Large intestine (tissue), 3 donors: ENCODE results near the gene HIP1R. TPM values are rescaled to one million over a fixed set of nuclear protein-coding genes. Genes with fewer than 3 reads are reported as not detected.
A peak's percentile ranks its signal among the peaks of the same experiment; 100 is the strongest.
"Not testable (repeated sequence)": the region's sequence is repeated elsewhere in the genome, so short reads cannot be mapped to it uniquely, and the experiment has no call there.

Experiments
- DNase-seq, 2 donors: peaks; one replicate each; pipeline versions ENCODE4 v3.0.0 to v3.0.0-alpha.2; 2013
- H3K27ac ChIP-seq: one replicate; pipeline ENCODE4 v1.5.1; 2013; ENCODE audit warnings: low read length
- H3K27me3 ChIP-seq: 2 replicates; pipeline ENCODE4 v1.6.1; 2013; ENCODE audit warnings: low read length; ENCODE audit not compliant: control insufficient read depth, insufficient read depth
- H3K36me3 ChIP-seq: 2 replicates; pipeline ENCODE4 v1.6.1; 2013; ENCODE audit warnings: low read length; ENCODE audit not compliant: control insufficient read depth, insufficient read depth
- H3K4me1 ChIP-seq: one replicate; pipeline ENCODE4 v1.6.1; 2013; ENCODE audit warnings: low read length; ENCODE audit not compliant: control insufficient read depth, insufficient read depth
- H3K4me3 ChIP-seq: one replicate; pipeline ENCODE4 v1.5.1; 2013; ENCODE audit warnings: low read length
- H3K9me3 ChIP-seq: one replicate; pipeline ENCODE4 v1.6.1; 2013; ENCODE audit warnings: mild to moderate bottlenecking, low read depth, low read length, moderate library complexity; ENCODE audit not compliant: control insufficient read depth
- WGBS: methylation state at CpG from one replicate; pipeline ENCODE4 v1.1.5; 2013; ENCODE audit warnings: low lambda C conversion rate; ENCODE audit not compliant: insufficient coverage; 5-methylcytosine and 5-hydroxymethylcytosine counted together
- polyA plus RNA-seq: library from polyadenylated mRNA; unstranded; fragments of 120-200 nt; gene quantifications from one replicate; pipeline ENCODE4 v1.2.1, GENCODE V29; 2013

The HIP1R gene
- polyA plus RNA-seq, 1 donor, result 41.8 TPM

DNA sequence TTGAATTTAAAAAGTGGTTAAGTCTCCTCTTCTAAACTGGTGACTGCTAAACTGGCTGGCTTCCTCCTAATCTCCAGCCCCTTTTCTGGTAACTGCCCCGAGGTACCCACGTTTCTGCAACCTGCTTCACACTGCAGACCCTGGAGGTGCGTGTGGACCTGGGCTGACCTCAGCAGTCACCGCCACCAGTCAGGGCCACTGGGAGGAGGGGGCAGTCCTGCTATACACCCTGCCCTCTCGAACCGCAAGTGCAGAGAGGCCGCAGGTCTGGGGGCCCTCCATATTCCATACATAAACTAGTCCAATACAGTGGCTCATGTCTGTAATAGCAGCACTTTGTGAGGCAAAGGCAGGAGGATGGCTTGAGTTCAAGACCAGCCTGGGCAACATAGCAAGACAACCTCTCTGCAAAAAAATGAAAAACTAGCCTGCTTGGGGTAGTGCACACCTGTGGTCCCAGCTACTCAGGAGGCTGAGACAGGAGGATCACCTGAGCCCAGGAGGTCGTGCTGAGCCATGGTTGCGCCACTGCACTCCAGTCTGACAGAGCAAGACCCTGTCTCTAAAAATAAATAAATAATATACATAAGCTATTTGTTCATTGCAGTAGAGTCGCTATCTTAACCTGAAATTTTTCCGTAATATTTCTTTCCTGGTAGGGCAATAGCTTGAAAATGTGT is 35.0 kb downstream of the HIP1R start:
- no peaks in the 10 kb centered on the region for H3K27me3 ChIP-seq
- no peaks in the 10 kb centered on the region for H3K9me3 ChIP-seq
- peaks cover 58% of the 10 kb centered on the region for H3K36me3 ChIP-seq
- H3K4me3 ChIP-seq, result no peak overlapping the region
- DNase-seq, result no peak
- H3K27ac ChIP-seq, result no peak overlapping the region
- 100% methylated on average over 2 of the region's 11 CpGs for WGBS
- peaks cover 28% of the 10 kb centered on the region for H3K4me1 ChIP-seq

DNA sequence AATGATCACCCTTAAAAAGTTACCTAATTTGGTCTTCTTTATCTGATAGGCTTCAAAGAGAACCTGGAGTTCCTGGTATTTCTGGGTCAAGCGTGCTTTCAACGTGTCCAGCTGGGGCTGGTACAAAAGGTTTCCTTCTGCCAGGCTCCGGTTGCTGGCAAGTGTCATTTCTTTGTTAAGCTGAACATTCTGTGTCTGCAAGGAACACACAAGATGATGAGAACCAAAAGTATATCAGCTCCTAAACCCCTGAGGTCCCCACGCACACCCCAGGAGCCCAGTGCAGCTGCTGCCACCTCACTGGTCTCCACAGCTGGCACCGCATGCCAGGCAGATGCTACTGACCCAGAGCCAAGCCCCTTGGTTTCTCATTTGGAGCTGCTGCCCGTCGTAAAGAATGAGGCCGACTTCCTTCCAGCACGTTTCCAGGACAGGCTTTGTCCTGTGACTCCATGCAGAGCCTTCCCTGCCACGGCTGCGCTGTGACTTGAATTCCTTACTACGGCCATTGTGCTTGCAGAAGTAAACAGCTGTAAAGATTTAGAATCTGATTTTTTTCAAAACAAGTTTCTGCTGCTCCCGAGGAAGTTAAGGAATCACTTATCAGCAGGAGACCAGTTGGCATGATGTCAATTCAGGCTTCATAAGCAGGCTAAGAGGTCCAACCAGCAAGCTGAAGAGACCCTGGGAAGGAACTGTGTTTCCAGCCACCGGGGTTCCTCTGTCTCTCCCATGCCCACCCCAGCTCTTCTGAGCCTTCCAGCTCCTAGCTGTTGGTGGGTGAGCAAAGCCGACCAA is 35.8 kb downstream of the HIP1R start:
- Histone ChIP-seq H3K36me3 (peaks cover 50% of the 10 kb centered on the region), H3K4me1 (peaks cover 28% of the 10 kb centered on the region)
- WGBS, result no CpG with 5 or more reads among the region's 15 CpGs

DNA sequence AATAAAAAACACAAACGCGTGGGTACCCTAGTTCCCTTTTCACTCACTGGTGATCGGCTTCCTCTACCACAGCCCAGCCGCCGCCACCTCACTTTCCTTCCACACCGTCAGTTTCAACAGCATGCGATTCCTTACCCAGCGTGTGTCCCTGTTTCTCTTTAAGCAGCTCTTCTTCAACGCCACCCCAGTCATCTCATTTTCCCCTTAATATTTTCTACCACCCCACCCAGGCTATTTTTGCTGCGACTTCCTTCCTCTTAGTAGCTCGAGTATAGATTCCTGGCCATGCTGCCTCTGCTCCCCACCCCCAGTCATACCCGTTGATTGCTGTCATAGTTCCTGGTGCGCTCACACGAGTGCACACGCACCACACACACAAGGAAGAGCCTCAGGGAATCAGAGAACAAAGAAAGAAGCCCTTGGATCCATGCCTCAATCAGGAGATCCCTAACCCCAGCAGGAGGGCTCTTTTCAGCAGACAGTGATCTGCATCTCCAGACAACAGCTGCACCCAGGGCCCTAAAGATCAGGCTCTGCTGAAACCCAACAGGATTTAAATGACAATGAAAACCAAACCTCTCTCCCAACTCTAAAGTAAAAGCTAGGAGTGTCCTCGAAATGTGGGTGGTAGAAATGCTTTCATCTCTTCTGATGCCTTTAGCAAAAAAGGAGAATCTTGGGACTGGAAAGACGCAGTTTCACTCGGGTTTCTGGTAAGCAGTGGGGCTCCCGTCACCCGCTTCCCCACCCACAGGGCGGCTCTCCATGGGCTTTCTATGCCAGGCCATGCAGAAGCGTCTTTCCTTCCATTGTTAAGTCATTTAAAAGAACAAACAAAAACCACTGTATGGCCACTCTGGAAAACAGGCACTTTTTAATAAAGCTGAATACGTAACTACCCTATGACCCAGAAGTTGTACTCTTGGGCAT is 36.9 kb downstream of the HIP1R start:
- peaks cover 40% of the 10 kb centered on the region for H3K36me3 ChIP-seq
- 81% methylated on average over 5 of the region's 23 CpGs for whole genome bisulfite sequencing
- no peaks in the 10 kb centered on the region for H3K9me3 ChIP-seq
- peak; percentile 82 to 87 for DNase-seq
- peaks cover 28% of the 10 kb centered on the region for H3K4me1 ChIP-seq
- peak overlapping the region; percentile 14 for H3K4me3 ChIP-seq
- no peaks in the 10 kb centered on the region for H3K27me3 ChIP-seq
- peak overlapping the region; percentile 76 for H3K27ac ChIP-seq

More for the DNA sequence above, 35.8 kb downstream of the HIP1R start:
- H3K27me3 ChIP-seq, result no peaks in the 10 kb centered on the region
- DNase-seq, result peak; percentile 60 to 73
- peak overlapping the region; percentile 76 for H3K27ac ChIP-seq
- H3K4me3 ChIP-seq, result peak overlapping the region; percentile 14
- no peaks in the 10 kb centered on the region for H3K9me3 ChIP-seq

DNA sequence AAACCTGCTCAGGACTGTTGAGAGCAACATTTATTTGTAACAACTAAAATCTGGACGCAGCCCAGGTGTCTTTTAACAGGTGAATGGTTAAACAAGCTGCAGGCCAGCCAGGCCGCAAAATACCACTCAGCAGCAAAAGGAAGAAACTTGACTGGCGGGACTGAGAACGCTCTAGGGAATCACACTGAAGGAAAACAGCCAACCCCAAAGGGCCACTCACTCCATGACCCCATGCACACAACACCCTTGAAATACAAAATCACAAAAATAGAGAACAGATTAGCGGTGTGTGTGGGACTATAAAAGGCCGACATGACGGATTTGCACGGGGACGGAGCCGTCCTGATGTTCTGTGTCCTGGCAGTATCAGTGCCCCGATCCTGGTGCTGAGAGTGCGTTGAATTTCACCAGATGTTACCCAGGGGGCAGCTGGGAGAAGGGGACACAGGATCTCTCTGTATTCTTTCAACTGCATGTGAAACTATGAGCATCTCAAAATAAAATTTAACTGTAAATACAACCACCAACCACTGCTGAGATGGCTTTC is 37.6 kb downstream of the HIP1R start:
- no peaks in the 10 kb centered on the region for H3K9me3 ChIP-seq
- peaks cover 33% of the 10 kb centered on the region for H3K36me3 ChIP-seq
- peak overlapping the region; percentile 76 for H3K27ac ChIP-seq
- no peak overlapping the region for H3K4me3 ChIP-seq
- H3K4me1 ChIP-seq, result peaks cover 28% of the 10 kb centered on the region
- no peak for DNase-seq
- WGBS, result no CpG with 5 or more reads among the region's 12 CpGs
- H3K27me3 ChIP-seq, result no peaks in the 10 kb centered on the region

DNA sequence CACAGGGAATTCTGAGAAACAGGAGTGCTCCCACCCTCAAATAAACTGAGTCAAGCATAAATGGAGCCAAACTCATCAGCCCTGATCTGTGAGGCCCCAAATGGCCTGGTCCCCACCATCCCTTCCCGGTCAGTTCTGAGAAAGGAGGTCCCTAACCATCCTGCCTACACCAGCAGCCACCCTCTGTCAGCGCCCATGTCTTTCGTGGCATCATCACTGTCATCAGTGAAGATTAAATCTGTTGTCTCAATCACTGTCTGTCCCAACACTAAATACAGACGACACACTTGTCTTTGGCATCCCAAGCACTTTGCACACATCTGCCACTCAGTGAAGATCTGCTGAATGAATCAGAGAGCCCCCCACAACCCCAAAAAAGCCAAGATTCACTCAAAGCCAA is 38.3 kb downstream of the HIP1R start:
- Histone ChIP-seq H3K4me1 (peaks cover 28% of the 10 kb centered on the region), H3K27me3 (no peaks in the 10 kb centered on the region)
- no peak for DNase-seq

DNA sequence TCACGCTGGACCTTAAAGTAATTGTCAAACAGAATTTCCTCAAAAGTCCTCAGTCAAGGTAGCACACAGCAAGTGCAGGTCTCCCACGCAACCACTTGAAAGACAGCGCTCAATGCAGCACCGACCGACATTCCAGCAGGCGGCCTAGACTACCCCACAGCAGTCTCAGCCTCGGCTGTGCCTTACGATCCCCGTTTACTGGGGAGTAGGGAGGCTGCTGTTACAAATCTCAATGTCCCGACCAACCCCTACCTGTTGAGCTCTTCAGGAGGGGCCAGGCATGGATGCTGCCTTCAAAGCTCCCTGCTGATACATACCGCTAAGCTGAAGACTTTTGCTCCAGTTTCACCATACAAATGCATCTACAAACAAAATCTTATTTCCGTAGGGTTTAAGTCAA is 38.8 kb downstream of the HIP1R start:
- H3K4me3 ChIP-seq, result no peak overlapping the region
- no peaks in the 10 kb centered on the region for H3K27me3 ChIP-seq
- no peaks in the 10 kb centered on the region for H3K9me3 ChIP-seq
- H3K4me1 ChIP-seq, result peaks cover 28% of the 10 kb centered on the region
- WGBS, result no CpG with 5 or more reads among the region's 12 CpGs
- peaks cover 21% of the 10 kb centered on the region for H3K36me3 ChIP-seq
- DNase-seq, result no peak
- no peak overlapping the region for H3K27ac ChIP-seq

More for the DNA sequence above, 38.3 kb downstream of the HIP1R start:
- no CpG with 5 or more reads among the region's 4 CpGs for WGBS
- peaks cover 26% of the 10 kb centered on the region for H3K36me3 ChIP-seq
- H3K9me3 ChIP-seq, result no peaks in the 10 kb centered on the region
- no peak overlapping the region for H3K27ac ChIP-seq
- no peak overlapping the region for H3K4me3 ChIP-seq

DNA sequence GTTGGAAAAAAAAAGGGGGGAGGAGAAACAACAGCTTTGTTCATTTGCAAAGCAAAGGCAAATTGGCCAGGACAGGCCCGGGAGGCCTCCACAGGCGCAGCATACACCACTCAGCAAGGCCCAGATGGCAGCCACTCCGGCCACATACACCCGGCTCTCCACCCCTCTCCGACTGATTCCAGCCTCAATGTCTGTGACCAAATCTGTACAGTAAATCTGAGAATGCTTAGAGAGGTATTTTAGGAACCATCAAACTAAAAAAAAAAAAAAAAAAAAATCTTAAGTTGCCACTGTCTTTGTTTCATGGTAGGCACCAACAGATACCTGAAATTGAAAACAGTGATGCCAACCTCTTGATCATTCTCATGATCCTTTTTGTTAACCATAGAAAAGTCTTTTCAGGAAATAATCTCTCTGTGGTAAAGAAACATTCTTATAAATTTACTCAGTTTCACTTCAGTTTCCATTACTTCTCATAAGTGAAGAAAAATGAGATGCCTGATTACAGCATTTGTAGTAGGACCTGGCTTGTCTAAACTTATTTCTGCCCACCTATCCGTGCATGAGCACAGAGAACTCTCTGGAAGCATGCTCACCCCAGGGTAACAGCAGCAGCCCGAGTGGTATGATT is 40.4 kb downstream of the HIP1R start:
- Histone ChIP-seq H3K27ac (no peak overlapping the region), H3K36me3 (peaks cover 6% of the 10 kb centered on the region), H3K4me3 (no peak overlapping the region), H3K9me3 (no peaks in the 10 kb centered on the region), H3K4me1 (peaks cover 23% of the 10 kb centered on the region), H3K27me3 (no peaks in the 10 kb centered on the region)
- DNase-seq, result no peak
- WGBS, result no CpG with 5 or more reads among the region's 7 CpGs

DNA sequence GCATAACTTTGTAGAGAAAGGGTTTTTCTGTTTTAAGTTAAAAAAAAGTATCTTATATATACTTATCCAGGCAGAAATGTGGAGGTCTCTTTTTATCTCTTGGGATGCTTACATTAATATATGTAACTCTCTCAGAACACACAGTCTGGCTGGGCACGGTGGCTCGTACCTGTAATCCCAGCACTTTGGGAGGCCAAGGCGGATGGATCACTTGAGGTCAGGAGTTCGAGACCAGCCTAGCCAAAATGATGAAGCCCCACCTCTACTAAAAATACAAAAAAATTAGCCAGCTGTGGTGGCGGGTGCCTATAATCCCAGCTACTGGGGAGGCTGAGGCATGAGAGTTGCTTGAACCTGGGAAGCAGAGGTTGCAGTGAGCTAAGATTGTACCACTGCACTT is 41.0 kb downstream of the HIP1R start:
- H3K36me3 ChIP-seq, DNase-seq, H3K4me3 ChIP-seq, H3K27ac ChIP-seq, H3K27me3 ChIP-seq, H3K9me3 ChIP-seq: not testable (repeated sequence)
- peaks cover 18% of the 10 kb centered on the region for H3K4me1 ChIP-seq
- no CpG with 5 or more reads among the region's 5 CpGs for WGBS

DNA sequence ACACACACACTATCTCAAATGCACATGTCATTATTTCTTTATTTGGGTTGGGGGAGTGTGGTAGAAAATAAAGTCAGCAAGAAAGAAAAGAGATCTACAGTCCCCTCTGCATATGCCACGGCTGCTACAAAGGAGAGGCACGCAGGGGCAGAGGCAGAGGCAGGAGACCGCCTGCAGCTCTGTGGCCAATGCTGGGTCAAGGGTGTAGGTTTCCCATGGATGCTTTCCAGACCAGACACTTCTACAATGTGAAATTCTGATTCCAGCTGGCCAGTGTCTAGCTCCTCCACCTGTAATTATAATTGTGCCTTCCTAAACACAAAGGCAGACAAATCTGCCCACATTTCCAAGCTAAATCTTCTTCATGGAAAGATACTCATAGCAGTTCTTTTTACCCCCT is 41.5 kb downstream of the HIP1R start:
- H3K4me3 ChIP-seq, result no peak overlapping the region
- no peak overlapping the region for H3K27ac ChIP-seq
- no peaks in the 10 kb centered on the region for H3K27me3 ChIP-seq
- no peak for DNase-seq
- H3K9me3 ChIP-seq, result no peaks in the 10 kb centered on the region
- no CpG with 5 or more reads among the region's 3 CpGs for WGBS
- H3K36me3 ChIP-seq, result peaks cover 2% of the 10 kb centered on the region
- peaks cover 13% of the 10 kb centered on the region for H3K4me1 ChIP-seq
